ENCODE data around the gene IL36G. TPM values are rescaled to one million over a fixed set of nuclear protein-coding genes. Genes with fewer than 3 reads are reported as not detected.

IL36G gene
- polyA plus RNA-seq, 2 of the 4 experiments (the other 2 are of a cell fraction), result 0.16 TPM; not detected in 1

DNA sequence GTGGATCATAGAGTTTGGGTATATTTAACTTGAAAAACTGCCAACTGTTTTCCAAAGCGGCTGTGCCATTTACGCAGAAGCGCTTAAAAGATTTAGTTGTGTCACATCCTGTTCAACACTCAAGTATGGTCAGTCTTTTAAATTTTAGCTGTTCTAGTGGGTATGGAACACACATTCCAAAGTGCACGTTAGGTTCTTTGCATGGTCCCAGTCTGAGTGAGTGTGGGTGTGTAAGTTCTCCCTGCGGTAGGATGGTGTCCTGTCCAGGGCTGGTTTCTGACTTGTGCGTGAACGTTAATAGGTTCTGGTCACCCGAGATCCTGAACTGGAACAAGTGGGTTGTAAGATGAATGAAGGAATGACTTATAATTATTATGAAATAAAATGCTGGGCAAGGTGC, 28.4 kb upstream of the IL36G start:
- no peak overlapping the region for H3K4me3 ChIP-seq
- H3K4me2 ChIP-seq, result no peak overlapping the region
- no peaks in the 10 kb centered on the region for H3K4me1 ChIP-seq
- CTCF ChIA-PET, result interaction anchor here (1.3 to 1.9 kb wide), 2 partner anchors 10 to 221 kb away, joined by 3 to 7 read pairs; no protein-coding TSS in a partner anchor
- H3K9me3 ChIP-seq, result peaks cover 27% of the 10 kb centered on the region
- POLR2A ChIA-PET, result no interaction called here
- no peak for TF ChIP-seq FOXS1 (CRISPR knock-in tag; IDR thresholded peaks at IDR 0.05)
- TF ChIP-seq CBX2 (IDR thresholded peaks at IDR 0.05; ENCODE audit: borderline replicate concordance, low read depth), result no peak
- no peak for TF ChIP-seq HEYL (CRISPR knock-in tag; IDR thresholded peaks at IDR 0.05)
- no peak for TF ChIP-seq RCOR1 (IDR thresholded peaks at IDR 0.05; ENCODE audit: low read depth, low read length)
- TF ChIP-seq TFCP2L1 (CRISPR knock-in tag; IDR thresholded peaks at IDR 0.05), result no peak
- WGBS (ENCODE audit: missing lambda C conversion rate), result 42% methylated on average over 8 of the region's 8 CpGs
- DNase-seq (ENCODE audit: low read depth in 1 of 2, low spot score in 1 of 2) (no peak), FAIRE-seq (no peak), ATAC-seq (no peak)
- H3K27ac ChIP-seq, result no peak overlapping the region

DNA sequence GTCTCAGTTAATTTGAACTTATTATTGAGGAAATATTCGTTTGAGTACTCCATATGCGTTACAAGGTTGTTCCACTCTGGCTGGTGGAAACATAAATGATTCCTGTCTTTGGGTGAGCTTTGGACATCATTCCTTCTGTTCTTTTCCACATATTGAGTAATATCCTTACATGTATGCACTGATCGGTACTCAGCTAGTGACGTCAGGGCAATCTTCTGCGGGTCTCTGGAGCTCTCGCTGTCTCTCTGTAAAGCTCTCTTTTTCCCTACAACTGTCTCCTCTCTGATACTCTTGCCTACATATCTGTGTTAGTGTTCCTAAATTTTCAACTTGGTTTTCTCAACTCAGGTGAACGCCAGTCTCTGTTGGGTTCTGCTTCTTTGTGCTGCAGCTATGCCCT, 23.4 kb upstream of the IL36G start:
- H3K9me3 ChIP-seq, result no peaks in the 10 kb centered on the region
- CTCF ChIA-PET, result interaction anchor here (0.7 to 2.9 kb wide), 9 partner anchors 8 to 354 kb away, joined by 3 to 11 read pairs (median 6); no protein-coding TSS in a partner anchor
- no peak for ATAC-seq
- no peak for FAIRE-seq
- POLR2A ChIA-PET, result no interaction called here
- TF ChIP-seq, protein P1, sequence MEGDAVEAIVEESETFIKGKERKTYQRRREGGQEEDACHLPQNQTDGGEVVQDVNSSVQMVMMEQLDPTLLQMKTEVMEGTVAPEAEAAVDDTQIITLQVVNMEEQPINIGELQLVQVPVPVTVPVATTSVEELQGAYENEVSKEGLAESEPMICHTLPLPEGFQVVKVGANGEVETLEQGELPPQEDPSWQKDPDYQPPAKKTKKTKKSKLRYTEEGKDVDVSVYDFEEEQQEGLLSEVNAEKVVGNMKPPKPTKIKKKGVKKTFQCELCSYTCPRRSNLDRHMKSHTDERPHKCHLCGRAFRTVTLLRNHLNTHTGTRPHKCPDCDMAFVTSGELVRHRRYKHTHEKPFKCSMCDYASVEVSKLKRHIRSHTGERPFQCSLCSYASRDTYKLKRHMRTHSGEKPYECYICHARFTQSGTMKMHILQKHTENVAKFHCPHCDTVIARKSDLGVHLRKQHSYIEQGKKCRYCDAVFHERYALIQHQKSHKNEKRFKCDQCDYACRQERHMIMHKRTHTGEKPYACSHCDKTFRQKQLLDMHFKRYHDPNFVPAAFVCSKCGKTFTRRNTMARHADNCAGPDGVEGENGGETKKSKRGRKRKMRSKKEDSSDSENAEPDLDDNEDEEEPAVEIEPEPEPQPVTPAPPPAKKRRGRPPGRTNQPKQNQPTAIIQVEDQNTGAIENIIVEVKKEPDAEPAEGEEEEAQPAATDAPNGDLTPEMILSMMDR (IDR thresholded peaks at IDR 0.05), result no peak
- no peak for TF ChIP-seq RFX5 (IDR thresholded peaks at IDR 0.05)
- TF ChIP-seq CHD2 (IDR thresholded peaks at IDR 0.05; ENCODE audit: low read length, partially characterized antibody), result no peak
- TF ChIP-seq JUNB (IDR thresholded peaks at IDR 0.05), result no peak
- TF ChIP-seq FOSB (CRISPR knock-in tag; IDR thresholded peaks at IDR 0.05), result no peak
- TF ChIP-seq NPAS2 (CRISPR knock-in tag; IDR thresholded peaks at IDR 0.05; ENCODE audit: borderline replicate concordance), result no peak
- no peak for TF ChIP-seq BHLHE40 (IDR thresholded peaks at IDR 0.05; ENCODE audit: low read depth, low read length)
- TF ChIP-seq KDM5A (IDR thresholded peaks at IDR 0.05), result no peak
- TF ChIP-seq EP300 (IDR thresholded peaks at IDR 0.05), result no peak
- no peak for TF ChIP-seq FOXS1 (CRISPR knock-in tag; IDR thresholded peaks at IDR 0.05)
- H3K4me2 ChIP-seq, result no peak overlapping the region
- no peak overlapping the region for H3K4me3 ChIP-seq
- DNase-seq (ENCODE audit: low read depth in 1 of 2, low spot score in 1 of 2), result no peak
- no peaks in the 10 kb centered on the region for H3K4me1 ChIP-seq
- H3K27ac ChIP-seq, result no peak overlapping the region
- whole genome bisulfite sequencing (ENCODE audit: missing lambda C conversion rate), result 74% methylated on average over 7 of the region's 7 CpGs

DNA sequence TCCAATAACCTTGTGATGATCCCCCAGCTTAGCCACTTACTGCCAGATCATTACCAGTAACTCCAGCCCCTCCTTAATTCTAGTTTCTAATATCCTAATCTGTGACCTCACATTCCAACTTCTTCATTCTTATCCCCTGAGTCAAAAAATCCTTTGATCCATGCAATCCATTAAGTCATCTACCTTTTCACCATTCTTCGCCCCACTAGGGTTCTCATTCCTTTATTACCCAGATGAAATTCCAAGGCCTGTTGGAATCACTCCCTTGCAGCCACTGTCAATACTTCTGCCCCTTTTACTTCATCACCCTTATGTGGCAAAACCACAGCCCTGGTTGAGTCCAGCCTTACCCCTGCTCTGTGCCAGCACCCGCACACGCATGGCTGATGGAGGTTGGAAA, 20.3 kb upstream of the IL36G start:
- ChIA-PET CTCF (interaction anchor here (0.8 to 3.8 kb wide), 3 partner anchors 16 to 205 kb away, joined by 3 to 25 read pairs (median 3); no protein-coding TSS in a partner anchor), POLR2A (no interaction called here)
- FAIRE-seq (no peak), DNase-seq (ENCODE audit: low read depth in 1 of 2, low spot score in 1 of 2) (no peak), ATAC-seq (no peak)
- Histone ChIP-seq H3K4me2 (no peak overlapping the region), H3K27ac (no peak overlapping the region), H3K9me3 (no peaks in the 10 kb centered on the region), H3K4me1 (no peaks in the 10 kb centered on the region), H3K4me3 (no peak overlapping the region)
- WGBS (ENCODE audit: missing lambda C conversion rate), result 97% methylated on average over 3 of the region's 3 CpGs
- TF ChIP-seq TP53 (CRISPR knock-in tag; IDR thresholded peaks at IDR 0.05) (no peak), ZC3H11A (IDR thresholded peaks at IDR 0.05) (no peak), RAD21 (conservative IDR thresholded peaks at IDR 0.05 in 1 of 2, IDR thresholded peaks at IDR 0.05 in 1 of 2) (no peak), MAZ (IDR thresholded peaks at IDR 0.05; ENCODE audit: borderline replicate concordance, low read depth, low read length) (no peak), JUN (IDR thresholded peaks at IDR 0.05) (no peak), JUNB (IDR thresholded peaks at IDR 0.05) (no peak), CHD2 (IDR thresholded peaks at IDR 0.05; ENCODE audit: low read length, partially characterized antibody) (no peak)
- TF ChIP-seq, protein P2, sequence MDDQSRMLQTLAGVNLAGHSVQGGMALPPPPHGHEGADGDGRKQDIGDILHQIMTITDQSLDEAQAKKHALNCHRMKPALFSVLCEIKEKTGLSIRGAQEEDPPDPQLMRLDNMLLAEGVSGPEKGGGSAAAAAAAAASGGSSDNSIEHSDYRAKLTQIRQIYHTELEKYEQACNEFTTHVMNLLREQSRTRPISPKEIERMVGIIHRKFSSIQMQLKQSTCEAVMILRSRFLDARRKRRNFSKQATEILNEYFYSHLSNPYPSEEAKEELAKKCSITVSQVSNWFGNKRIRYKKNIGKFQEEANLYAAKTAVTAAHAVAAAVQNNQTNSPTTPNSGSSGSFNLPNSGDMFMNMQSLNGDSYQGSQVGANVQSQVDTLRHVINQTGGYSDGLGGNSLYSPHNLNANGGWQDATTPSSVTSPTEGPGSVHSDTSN (IDR thresholded peaks at IDR 0.05), result no peak
